Measurements from ENCODE around the gene SLC25A52. TPM values are rescaled to one million over a fixed set of nuclear protein-coding genes. Genes with fewer than 3 reads are reported as not detected.
"Not testable (repeated sequence)": the region's sequence is repeated elsewhere in the genome, so short reads cannot be mapped to it uniquely, and the experiment has no call there.

The SLC25A52 gene, protein sequence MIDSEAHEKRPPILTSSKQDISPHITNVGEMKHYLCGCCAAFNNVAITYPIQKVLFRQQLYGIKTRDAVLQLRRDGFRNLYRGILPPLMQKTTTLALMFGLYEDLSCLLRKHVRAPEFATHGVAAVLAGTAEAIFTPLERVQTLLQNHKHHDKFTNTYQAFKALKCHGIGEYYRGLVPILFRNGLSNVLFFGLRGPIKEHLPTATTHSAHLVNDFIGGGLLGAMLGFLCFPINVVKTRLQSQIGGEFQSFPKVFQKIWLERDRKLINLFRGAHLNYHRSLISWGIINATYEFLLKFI
- 1 to 10 TPM; 4.0 to 5.7 TPM for total RNA-seq
- polyA plus RNA-seq (ENCODE audit: insufficient read depth, low read depth, low replicate concordance) = 23.4 TPM
- long read RNA-seq, donor 1 = 0 reads
- long read RNA-seq, donor 2 = 0 reads

DNA sequence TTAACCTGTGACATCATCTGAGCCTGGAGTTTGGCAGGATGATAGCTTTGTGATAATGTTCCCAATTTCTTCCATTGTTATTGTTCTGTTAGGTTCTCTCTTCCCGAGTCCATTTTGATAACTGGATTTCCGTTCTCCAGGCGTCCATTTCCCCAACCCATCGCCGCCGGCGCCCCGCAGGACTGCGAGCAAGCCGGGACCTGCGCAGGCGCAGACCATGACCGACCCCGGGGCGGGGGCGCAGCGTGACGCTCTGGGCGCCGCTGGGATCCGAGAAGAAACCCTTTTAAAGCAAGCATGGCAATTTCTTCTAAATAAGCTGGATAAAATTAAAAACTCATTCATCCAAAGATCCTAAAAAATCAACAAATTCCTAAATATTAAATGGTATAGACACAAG is at the start of gene SLC25A52:
Gene SLC25A52, minus strand, starts transcription at position 186 of the 400 bp plus-strand sequence. CDS start 219 bp downstream, outside the sequence.
- no peaks in the 10 kb centered on the region for H3K36me3 ChIP-seq (ENCODE audit: low read depth, missing control alignments)
- no peak within 1 kb of the TSS for H3K27ac ChIP-seq
- no peaks in the 10 kb centered on the region for H3K9me3 ChIP-seq
- H3K4me3 ChIP-seq = peak within 1 kb of the TSS; percentile 15 to 25
- WGBS, 2 donors = 67 to 68% methylated on average over 21 of the region's 21 CpGs
- intact Hi-C loops (cut with DNase I; ENCODE audit: low total_unique reads) = no loop called here
- no peaks in the 10 kb centered on the region for H3K4me1 ChIP-seq
- no peaks in the 10 kb centered on the region for H3K27me3 ChIP-seq
- TF ChIP-seq, protein P1, sequence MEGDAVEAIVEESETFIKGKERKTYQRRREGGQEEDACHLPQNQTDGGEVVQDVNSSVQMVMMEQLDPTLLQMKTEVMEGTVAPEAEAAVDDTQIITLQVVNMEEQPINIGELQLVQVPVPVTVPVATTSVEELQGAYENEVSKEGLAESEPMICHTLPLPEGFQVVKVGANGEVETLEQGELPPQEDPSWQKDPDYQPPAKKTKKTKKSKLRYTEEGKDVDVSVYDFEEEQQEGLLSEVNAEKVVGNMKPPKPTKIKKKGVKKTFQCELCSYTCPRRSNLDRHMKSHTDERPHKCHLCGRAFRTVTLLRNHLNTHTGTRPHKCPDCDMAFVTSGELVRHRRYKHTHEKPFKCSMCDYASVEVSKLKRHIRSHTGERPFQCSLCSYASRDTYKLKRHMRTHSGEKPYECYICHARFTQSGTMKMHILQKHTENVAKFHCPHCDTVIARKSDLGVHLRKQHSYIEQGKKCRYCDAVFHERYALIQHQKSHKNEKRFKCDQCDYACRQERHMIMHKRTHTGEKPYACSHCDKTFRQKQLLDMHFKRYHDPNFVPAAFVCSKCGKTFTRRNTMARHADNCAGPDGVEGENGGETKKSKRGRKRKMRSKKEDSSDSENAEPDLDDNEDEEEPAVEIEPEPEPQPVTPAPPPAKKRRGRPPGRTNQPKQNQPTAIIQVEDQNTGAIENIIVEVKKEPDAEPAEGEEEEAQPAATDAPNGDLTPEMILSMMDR (IDR thresholded peaks at IDR 0.05) = no peak
- TF ChIP-seq POLR2A (IDR thresholded peaks at IDR 0.05) = no peak
- peak; percentile 55 for DNase-seq

GRCh38 chr18:31809049-31809448 is 48.4 kb upstream of the SLC25A52 start:
- H3K4me3 ChIP-seq; DNase-seq; H3K27me3 ChIP-seq; intact Hi-C loops (cut with DNase I; ENCODE audit: low total_unique reads); H3K4me1 ChIP-seq; H3K27ac ChIP-seq; H3K36me3 ChIP-seq (ENCODE audit: low read depth, missing control alignments); H3K9me3 ChIP-seq: not testable (repeated sequence)
- 80 to 81% methylated on average over 4 of the region's 4 CpGs for WGBS, 2 donors

GRCh38 chr18:31801078-31801477 is 40.4 kb upstream of the SLC25A52 start:
- Histone ChIP-seq H3K27ac (no peak overlapping the region), H3K4me3 (no peak overlapping the region), H3K36me3 (ENCODE audit: low read depth, missing control alignments) (no peaks in the 10 kb centered on the region), H3K4me1 (no peaks in the 10 kb centered on the region), H3K9me3 (no peaks in the 10 kb centered on the region), H3K27me3 (no peaks in the 10 kb centered on the region)
- 79 to 83% methylated on average over 2 of the region's 2 CpGs for WGBS, 2 donors
- no peak for DNase-seq
- TF ChIP-seq, protein P1 (IDR thresholded peaks at IDR 0.05) = no peak
- no peak for TF ChIP-seq POLR2A (IDR thresholded peaks at IDR 0.05)
- intact Hi-C loops (cut with DNase I; ENCODE audit: low total_unique reads) = no loop called here

- 92 to 93% methylated on average over 5 of the region's 5 CpGs for WGBS, 2 donors
- H3K4me1 ChIP-seq; H3K27me3 ChIP-seq; intact Hi-C loops (cut with DNase I; ENCODE audit: low total_unique reads); H3K9me3 ChIP-seq; H3K4me3 ChIP-seq; DNase-seq; H3K27ac ChIP-seq; H3K36me3 ChIP-seq (ENCODE audit: low read depth, missing control alignments): not testable (repeated sequence)
Observed at GRCh38 chr18:31799257-31799656, 38.6 kb upstream of the SLC25A52 start.

- no peak overlapping the region for H3K27ac ChIP-seq
- H3K36me3 ChIP-seq (ENCODE audit: low read depth, missing control alignments) = no peaks in the 10 kb centered on the region
- H3K9me3 ChIP-seq = no peaks in the 10 kb centered on the region
- no peaks in the 10 kb centered on the region for H3K27me3 ChIP-seq
- DNase-seq = no peak
- intact Hi-C loops (cut with DNase I; ENCODE audit: low total_unique reads) = no loop called here
- TF ChIP-seq POLR2A (IDR thresholded peaks at IDR 0.05) = no peak
- TF ChIP-seq, protein P1 (IDR thresholded peaks at IDR 0.05) = no peak
- no peaks in the 10 kb centered on the region for H3K4me1 ChIP-seq
- 67 to 93% methylated on average over 2 of the region's 2 CpGs for WGBS, 2 donors
- no peak overlapping the region for H3K4me3 ChIP-seq
Observed at GRCh38 chr18:31798399-31798798, 37.7 kb upstream of the SLC25A52 start.

DNA sequence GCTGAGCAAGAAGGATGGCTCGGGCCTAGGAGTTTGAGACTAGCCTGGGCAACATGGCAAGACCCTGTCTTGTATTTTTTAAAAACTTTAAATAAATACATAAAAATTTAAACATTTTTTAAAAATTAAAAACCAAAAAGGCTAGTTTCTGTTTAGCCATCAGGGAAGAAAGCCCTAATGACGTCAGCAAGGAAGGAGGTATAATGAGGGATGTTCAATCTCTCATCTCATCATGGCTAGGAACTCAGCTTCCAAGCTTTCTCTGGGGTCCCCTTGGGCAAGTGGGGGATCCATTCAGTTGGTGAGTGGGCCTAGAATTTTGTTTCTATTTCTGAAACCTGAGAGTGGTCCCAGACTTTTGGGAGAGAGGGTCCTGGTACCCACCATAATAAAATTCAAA is 35.1 kb upstream of the SLC25A52 start:
- no peak overlapping the region for H3K27ac ChIP-seq
- DNase-seq = no peak
- intact Hi-C loops (cut with DNase I; ENCODE audit: low total_unique reads) = no loop called here
- H3K4me1 ChIP-seq = no peaks in the 10 kb centered on the region
- no peaks in the 10 kb centered on the region for H3K36me3 ChIP-seq (ENCODE audit: low read depth, missing control alignments)
- WGBS, 2 donors = 84 to 85% methylated on average over 2 of the region's 2 CpGs
- no peaks in the 10 kb centered on the region for H3K9me3 ChIP-seq
- no peak for TF ChIP-seq POLR2A (IDR thresholded peaks at IDR 0.05)
- TF ChIP-seq, protein P1 (IDR thresholded peaks at IDR 0.05) = no peak
- H3K27me3 ChIP-seq = no peaks in the 10 kb centered on the region
- H3K4me3 ChIP-seq = no peak overlapping the region

All from testis (tissue), 5 donors.